Left lobe of liver (tissue), 2 donors: ENCODE results near the gene TPT1. TPM values are rescaled to one million over a fixed set of nuclear protein-coding genes. Genes with fewer than 3 reads are reported as not detected.
"Not testable (repeated sequence)": the region's sequence is repeated elsewhere in the genome, so short reads cannot be mapped to it uniquely, and the experiment has no call there.

ENCODE experiments used
- ATAC-seq: fragments of 200-7000 bp; cut with Tn5 transposase; one replicate; pipeline ENCODE4 v1.9.1; 2020; ENCODE audit warnings: mild to moderate bottlenecking, moderate library complexity
- DNase-seq: peaks from one replicate; pipeline ENCODE4 v3.0.0-alpha.2; 2020; ENCODE audit warnings: low spot score
- total RNA-seq: library from RNA; stranded (reverse); gene quantifications from one replicate; pipeline ENCODE4 v1.2.1, GENCODE V29; 2021
- donor health status: DM: no; HTN: no; CAD: no; lungs with moderate emphysema.
- donor health status: DM: no; HTN: yes; CAD: no.

The TPT1 gene
- total RNA-seq, 1 donor from 2014 or later = 2,011 TPM

DNA sequence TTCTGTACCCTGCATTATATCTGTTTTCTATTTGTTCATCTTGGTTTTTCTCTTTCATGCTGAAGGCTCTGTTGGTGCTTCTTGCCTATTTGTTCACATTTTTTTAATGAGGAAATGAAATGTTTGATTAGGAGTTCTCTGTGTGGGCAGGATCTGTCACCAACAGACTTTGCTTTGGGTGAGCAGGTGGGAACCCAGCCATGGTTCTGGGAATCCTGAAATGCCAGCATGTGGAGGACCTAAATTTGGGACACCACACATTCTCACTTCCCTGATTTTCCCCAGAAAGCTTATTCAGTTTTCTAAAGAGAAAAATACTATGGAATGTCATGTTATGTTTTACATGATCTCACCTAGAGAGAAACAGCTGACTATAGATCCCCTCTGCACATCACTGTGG, 34.0 kb downstream of the TPT1 start:
- ATAC-seq (no peak), DNase-seq (no peak)

DNA sequence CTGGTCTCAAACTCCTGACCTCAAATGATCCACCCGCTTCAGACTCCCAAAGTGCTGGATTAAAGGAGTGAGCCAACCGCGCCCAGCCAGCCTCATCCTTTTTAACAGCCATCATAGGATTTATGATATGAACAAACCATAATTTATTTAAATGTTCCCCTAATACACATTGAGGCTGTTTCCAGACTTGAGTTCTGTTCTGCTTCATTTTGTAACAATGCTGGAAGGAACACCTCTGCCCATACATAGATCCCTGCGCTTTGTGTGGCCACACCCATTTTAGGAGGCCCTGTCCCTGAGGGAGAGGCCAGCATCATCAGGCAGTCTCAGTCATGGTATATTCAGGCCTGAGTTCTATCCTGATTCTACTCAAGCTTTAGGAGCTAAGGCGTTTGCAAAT, 35.9 kb downstream of the TPT1 start:
- DNase-seq (no peak), ATAC-seq (no peak)

DNA sequence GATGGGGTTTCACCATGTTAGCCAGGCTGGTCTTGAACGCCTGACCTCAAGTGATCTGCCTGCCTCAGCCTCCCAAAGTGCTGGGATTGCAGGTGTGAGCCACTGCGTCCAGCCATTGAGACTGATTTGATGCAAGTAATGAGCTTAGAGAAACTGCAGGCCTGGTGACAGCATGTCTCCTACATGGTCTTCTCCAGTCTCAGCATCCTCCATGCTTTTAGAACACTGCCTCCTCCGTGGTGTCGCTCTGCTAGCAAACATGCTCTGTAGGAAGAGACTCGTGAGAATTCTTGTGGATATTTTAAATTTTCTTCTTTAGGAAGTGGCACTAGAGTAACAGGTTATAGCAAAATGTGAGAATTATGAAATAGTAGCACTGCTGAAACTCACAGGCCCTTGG, 37.1 kb downstream of the TPT1 start:
- ATAC-seq = no peak
- DNase-seq = no peak

GRCh38 chr13:45303026-45303425, 38.0 kb downstream of the TPT1 start:
- DNase-seq = no peak
- ATAC-seq = no peak

- ATAC-seq (no peak), DNase-seq (no peak)
Observed at GRCh38 chr13:45302507-45302906, 38.5 kb downstream of the TPT1 start.

- ATAC-seq = no peak
- no peak for DNase-seq
Observed at GRCh38 chr13:45301263-45301662, 39.7 kb downstream of the TPT1 start.

DNA sequence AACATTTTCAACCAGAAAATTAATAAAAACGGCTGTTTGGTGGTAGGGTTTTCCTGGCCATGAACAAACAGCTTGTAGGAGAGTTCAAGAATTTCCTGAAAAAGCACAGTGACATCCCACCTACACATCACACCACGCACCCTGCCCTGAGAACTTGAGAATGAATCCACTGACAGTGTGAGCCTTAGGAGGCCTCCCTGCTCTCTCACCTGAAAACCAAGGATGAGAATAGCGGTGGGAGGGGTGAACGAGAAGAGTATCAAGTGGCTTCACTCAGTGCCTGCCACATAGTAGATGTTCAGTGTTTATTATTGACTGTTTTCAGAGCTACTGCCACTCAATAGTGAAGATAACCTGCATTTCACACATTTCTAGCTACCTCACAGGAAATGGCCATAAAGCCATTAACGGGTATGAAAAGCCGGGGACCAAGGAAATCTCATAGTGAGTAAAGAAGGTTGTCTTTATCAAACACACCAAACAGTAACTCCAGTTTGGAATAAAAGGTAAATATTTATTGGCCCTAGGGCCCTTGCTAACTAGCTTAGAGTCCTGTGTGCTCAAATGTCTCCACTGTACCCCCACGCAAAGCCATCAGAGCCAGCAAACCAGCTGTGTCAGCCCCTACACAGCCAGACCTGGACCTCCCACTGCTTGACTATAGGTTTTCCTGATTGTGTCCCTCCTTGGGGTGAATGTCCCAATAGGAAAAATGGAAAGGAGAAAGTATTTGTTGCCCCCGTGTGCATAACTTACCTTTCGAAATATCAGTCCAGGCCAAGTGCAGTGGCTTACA, 40.6 kb downstream of the TPT1 start:
- DNase-seq (no peak), ATAC-seq (no peak)

- no peak for DNase-seq
- no peak for ATAC-seq
Observed at GRCh38 chr13:45299194-45299593, 41.8 kb downstream of the TPT1 start.

GRCh38 chr13:45298550-45298949, 42.4 kb downstream of the TPT1 start:
- not testable (repeated sequence) for ATAC-seq, DNase-seq

GRCh38 chr13:45298206-45298505, 42.8 kb downstream of the TPT1 start:
- no peak for DNase-seq
- no peak for ATAC-seq

DNA sequence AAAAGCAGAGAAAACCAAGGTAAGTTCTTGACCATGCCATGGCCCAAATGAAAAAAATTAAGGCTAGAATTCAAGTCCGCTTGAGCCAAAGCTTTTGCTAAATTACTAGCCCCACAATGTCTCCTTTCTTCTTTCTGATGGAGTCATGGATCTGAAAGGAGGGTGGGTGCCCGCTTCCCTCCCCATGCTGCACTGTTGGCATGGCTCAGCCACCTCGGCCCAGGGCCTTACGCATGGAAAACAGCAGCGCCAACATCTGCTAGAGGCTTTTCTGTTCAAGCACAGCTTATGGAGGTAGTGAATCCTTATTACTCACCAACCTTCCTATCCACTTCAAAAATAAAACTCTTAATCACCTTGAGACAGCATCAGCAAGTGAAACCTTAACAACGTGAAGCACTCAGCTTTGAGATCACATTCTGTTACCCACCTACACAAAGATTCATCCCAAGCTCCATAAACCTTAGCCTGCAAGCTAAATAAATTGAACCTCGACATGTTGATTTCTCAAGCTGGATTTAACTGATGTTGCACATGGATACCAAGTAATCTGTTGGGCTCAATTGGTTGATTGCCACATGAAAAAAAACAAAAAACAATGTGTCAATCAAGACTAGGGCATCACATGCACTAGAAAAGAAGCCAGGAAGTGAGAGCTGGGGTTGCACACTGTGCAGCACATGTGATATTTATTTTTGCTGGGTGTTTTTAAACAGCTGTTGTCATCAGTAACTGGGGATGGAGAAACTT, 43.4 kb downstream of the TPT1 start:
- ATAC-seq (no peak), DNase-seq (no peak)

GRCh38 chr13:45296259-45296658, 44.7 kb downstream of the TPT1 start:
- no peak for ATAC-seq
- no peak for DNase-seq

DNA sequence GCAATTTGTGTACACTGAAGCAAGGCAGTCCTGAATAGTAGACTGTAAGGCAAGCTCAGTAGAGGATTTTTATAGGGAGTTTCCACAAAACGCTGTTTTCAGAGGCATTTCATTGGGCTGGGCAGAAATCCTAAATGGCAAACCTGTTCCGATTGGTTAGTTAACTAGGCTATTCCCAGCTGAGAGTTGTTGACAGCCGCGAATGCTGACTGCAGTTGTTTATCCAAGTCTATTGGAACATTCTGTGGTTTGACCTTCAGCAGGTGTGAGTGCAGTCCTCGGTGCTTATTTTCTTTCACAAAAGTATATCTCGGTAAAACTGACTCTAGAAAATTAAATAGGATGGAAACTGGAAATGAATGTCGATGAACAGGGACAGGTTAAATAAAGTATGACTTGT, 45.4 kb downstream of the TPT1 start:
- no peak for ATAC-seq

DNA sequence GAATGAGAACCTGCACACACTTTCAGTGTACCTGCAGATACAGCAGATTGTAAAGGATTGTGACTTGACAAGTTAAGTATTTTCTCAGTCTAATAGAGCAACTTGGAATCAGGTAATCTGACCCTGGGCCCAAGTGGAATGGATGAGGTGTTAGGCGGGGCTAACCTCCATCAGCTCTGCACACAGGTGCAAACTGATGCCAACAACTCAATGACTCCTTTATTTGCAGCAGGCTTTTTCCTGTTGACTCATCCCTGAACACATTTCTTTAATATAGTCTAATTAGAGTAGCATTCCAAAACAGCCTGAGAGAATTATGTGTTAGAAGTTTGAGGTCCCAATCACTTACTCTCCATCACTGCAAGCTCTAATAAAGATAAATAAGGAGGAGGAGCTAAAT, 48.8 kb downstream of the TPT1 start:
- DNase-seq (no peak), ATAC-seq (no peak)

More for the DNA sequence above, 45.4 kb downstream of the TPT1 start:
- DNase-seq = no peak

DNA sequence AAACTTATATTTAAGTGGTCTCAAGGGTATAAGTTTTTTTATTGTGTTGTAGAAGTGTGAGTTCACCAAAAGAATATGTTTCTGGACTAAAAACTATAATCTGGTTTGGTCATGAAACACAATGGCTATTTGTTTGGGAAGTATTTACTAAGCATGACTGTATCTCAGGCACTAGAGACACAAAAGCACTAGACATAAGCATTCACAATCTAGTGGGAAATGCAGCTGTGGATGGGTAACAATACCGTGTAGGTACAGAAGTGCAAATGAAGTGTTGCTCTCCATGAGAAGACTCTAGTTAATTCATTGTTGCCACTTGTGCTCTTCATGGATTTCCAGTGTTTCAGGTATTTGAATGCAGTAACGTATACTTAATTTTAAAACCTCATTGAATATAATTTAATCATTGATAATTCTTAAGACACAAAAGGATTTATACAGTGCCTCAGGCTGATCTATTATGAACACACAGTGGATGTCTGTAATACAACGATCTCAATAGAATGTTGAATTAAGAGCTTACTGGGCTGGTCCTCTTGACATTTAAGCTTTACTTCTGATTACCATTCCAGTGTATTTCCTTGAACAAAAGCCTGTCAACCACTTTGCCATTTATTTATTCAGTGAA, 50.9 kb downstream of the TPT1 start:
- DNase-seq (no peak), ATAC-seq (no peak)

Other genes starting within 250 kb of the TPT1 start
- 4.4 TPM for gene GTF2F2, start 220.7 kb downstream of the TPT1 start, total RNA-seq
- not detected for gene KCTD4, start 140.1 kb downstream of the TPT1 start, total RNA-seq
- 38.8 TPM for gene SLC25A30, start 77.2 kb upstream of the TPT1 start, total RNA-seq
- 28.3 TPM for gene COG3, start 123.8 kb upstream of the TPT1 start, total RNA-seq